Stimulated activated naive CD8-positive, alpha-beta T cell treated with anti-CD3 and anti-CD28 coated beads, Interleukin-15, amount 100 ng/mL, for 72 hours (primary cell): ENCODE results near the gene EHMT2.
A peak's percentile ranks its signal among the peaks of the same experiment; 100 is the strongest.

ENCODE experiments used
- ATAC-seq: fragments of 150-1000 bp; cut with Tn5 transposase; 2 replicates; pipeline ENCODE4 v1.10.0; 2021; ENCODE audit warnings: mild to moderate bottlenecking, moderate library complexity
- DNase-seq, 2 donors: peaks; one replicate each; pipeline ENCODE4 v3.0.0; 2021 to 2022
- H3K27ac Mint-ChIP-seq, 2 donors: one replicate each; pipeline ENCODE4 v1.8.0; 2022; ENCODE audit warnings: mild to moderate bottlenecking in 2 of 2, mixed read lengths in 2 of 2, moderate library complexity in 2 of 2
- H3K27me3 Mint-ChIP-seq: one replicate; pipeline ENCODE4 v1.8.0; 2022; ENCODE audit warnings: mixed read lengths
- H3K4me1 Mint-ChIP-seq: one replicate; pipeline ENCODE4 v1.8.0; 2022; ENCODE audit warnings: mild to moderate bottlenecking, mixed read lengths
- H3K4me3 Mint-ChIP-seq, 2 donors: one replicate each; pipeline ENCODE4 v1.8.0; 2022; ENCODE audit warnings: mild to moderate bottlenecking in 2 of 2, mixed read lengths in 2 of 2, moderate library complexity in 1 of 2
- H3K9me3 Mint-ChIP-seq, 2 donors: one replicate each; pipeline ENCODE4 v1.8.0; 2022; ENCODE audit warnings: mixed read lengths in 2 of 2

EHMT2 gene

DNA sequence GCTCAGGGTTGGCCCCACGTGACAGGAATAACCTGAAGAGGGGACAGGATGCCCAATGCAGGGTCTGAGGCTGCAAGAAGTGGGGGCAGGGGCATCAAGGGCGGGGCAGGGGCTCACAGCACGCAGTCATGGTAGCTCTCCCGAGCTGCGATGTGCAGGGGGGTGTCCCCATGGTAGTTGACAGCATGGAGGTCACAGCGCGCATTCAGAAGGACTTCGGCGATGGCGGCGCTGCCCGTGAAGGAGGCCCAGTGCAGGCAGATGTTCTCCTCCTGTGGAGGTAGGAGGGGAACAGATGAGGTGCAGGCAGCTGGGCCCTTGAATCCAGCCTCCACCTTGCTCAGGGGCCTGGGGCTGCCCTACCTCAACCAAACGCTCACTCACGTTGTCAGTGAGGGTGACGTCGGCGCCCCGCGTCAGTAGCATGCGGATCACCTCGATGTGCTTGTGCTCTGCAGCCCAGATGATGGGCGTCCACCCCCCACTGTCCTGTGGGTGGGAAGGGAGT, 12.9 kb downstream of the EHMT2 start:
- Mint-ChIP-seq H3K4me1 (no peaks in the 10 kb centered on the region), H3K9me3 (no peaks in the 10 kb centered on the region), H3K27ac (peak overlapping the region in 1 of 2 donors; percentile 36), H3K4me3 (no peak overlapping the region), H3K27me3 (no peaks in the 10 kb centered on the region)
- DNase-seq (no peak), ATAC-seq (no peak)

DNA sequence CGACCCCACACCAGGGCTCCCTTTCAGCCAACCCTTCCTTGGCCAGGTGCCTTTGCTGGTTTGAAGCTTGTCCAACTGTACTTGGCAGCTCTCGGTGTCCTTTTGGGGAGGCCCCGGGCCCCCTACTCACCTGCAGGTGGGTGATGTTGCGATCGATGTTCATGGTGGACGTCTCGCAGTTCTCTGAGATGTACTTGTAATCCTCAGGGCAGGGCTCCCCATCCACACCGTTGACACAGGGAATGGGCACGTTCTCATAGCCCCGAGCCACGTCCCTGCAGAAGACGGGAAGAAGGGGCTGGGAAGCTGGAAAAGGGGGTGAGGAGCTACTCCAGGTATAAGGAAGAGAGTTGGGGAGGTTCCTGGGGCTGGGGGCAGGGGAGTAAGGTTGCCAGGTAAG, 13.8 kb downstream of the EHMT2 start:
- Mint-ChIP-seq H3K9me3 (no peaks in the 10 kb centered on the region), H3K4me3 (no peak overlapping the region), H3K27ac (no peak overlapping the region), H3K4me1 (no peaks in the 10 kb centered on the region), H3K27me3 (no peaks in the 10 kb centered on the region)
- no peak for DNase-seq
- ATAC-seq, result no peak

DNA sequence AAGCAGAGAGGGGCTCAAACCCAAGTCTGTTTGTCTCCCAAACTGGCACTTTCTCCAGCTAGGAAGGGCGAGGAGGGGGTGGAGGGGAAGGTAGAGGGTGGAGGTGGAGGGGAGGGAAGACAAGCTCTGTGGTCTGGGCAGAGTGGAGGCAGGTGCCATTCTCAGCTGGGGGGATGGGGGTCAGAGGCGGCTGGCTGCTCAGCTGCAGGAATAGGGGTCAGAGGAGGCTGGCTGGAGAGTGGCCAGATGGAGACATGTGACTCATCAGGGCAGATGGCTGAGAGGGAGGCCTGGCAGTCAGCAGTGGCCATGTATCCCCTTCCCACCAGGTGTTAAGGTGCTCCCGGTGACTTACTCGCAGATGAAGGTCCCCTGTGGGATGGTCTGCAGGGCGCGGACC, 15.2 kb downstream of the EHMT2 start:
- H3K27me3 Mint-ChIP-seq, result no peaks in the 10 kb centered on the region
- ATAC-seq (no peak), DNase-seq (no peak)
- H3K27ac Mint-ChIP-seq, result peak overlapping the region in 1 of 2 donors; percentile 83
- no peaks in the 10 kb centered on the region for H3K4me1 Mint-ChIP-seq
- H3K9me3 Mint-ChIP-seq, result no peaks in the 10 kb centered on the region
- H3K4me3 Mint-ChIP-seq, result no peak overlapping the region

DNA sequence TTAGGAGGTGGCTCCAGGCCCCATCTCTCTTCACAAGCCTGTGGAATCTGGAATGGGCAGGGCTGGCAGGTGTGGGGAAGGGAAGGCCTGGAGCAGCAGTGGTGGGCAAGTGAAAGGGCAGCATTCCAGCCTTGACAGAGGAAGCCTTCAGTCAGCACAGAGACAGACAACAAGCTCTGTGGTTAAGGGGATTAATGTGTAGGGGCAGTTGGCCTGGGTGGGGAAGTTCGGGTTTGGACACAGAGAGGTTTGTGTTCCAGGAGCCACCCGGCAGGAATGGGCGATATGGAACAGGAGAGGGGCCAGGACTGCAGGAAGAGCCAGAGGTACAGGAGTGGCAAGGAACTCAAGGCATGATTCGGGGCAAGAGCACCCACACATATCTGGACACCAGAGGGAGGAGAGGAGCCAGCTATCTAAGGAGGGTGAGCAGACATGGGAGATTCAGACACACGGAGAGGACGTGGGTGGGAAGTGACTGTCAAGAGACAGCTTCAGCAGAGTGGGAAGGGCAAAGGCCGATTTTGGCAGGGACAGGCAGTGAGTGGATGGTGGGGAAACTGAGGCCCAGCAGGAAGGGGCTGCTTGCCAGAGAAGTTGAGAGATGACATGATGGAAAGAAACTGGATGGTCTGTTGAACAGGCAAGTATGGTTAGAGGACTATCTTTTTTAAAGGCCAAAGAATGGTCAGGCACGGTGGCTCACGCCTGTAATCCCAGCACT, 16.2 kb downstream of the EHMT2 start:
- Mint-ChIP-seq H3K4me1 (no peaks in the 10 kb centered on the region), H3K27me3 (no peaks in the 10 kb centered on the region), H3K4me3 (peak overlapping the region in 1 of 2 donors; percentile 2), H3K27ac (peak overlapping the region in 1 of 2 donors; percentile 6), H3K9me3 (no peaks in the 10 kb centered on the region)
- DNase-seq, result no peak
- no peak for ATAC-seq

DNA sequence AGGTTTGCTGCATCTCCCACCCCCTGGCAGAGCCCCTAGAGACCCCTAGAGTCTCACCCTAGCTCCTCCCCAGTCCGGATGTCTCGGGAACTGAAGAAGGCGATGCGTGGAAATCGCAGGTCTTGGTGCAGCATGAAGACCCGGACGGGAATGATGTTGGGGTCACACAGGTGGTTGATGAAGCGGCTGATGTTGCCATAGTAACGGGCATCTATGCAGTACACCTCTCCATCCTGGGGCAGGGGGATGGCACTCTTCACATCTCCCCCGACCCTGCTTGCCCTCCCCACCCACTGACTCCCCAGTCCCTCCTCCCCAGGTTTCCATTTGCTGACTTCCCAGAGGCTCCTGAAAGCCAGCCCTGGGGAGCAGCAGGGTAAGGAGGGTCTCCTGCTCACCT, 16.9 kb downstream of the EHMT2 start:
- DNase-seq, result no peak
- peaks cover 4% of the 10 kb centered on the region for H3K4me1 Mint-ChIP-seq

DNA sequence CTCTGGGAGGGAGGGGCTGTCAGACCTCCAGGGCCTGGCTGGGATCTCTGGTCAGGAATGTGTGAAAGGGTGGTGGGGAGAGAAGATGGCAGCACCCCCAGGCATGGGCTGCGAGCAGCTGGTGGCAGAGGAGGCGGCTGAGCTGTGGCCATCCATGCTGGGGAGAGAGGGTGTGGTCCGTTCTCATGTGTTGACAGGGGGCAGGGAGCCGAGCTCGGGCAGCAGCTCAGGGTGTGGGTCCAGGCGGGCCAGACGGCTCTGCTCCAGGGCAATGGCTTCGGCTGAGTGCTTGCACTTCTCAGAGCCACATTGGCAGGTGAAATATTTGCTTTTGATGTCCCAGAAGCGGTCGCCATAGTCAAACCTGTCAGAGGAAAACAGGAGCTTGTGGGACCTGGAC, 17.6 kb downstream of the EHMT2 start:
- DNase-seq, result no peak
- H3K27ac Mint-ChIP-seq, result peak overlapping the region in 1 of 2 donors; percentile 51

More for the DNA sequence above, 16.9 kb downstream of the EHMT2 start:
- Mint-ChIP-seq H3K27ac (no peak overlapping the region), H3K4me3 (no peak overlapping the region), H3K27me3 (no peaks in the 10 kb centered on the region), H3K9me3 (no peaks in the 10 kb centered on the region)
- ATAC-seq, result no peak

DNA sequence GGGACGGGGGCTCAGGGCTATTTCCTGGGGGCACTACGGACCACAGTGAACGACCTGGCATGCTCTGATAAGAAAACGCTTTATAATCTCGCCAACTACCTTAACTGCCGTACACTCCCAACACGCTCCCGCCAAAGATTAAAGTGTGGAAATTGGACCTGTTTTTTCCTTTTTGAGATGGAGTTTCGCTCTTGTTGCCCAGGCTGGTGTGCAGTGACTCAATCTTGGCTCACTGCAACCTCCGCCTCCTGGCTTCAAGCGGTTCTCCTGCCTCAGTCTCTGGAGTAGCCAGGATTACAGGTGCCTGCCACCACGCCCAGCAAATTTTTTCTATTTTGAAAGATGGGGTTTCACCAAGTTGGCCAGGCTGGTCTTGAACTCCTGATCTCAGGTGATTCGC, 18.4 kb downstream of the EHMT2 start:
- H3K27me3 Mint-ChIP-seq, result no peaks in the 10 kb centered on the region
- DNase-seq (no peak), ATAC-seq (no peak)
- H3K4me3 Mint-ChIP-seq, result no peak overlapping the region
- H3K9me3 Mint-ChIP-seq, result no peaks in the 10 kb centered on the region
- peaks cover 7% of the 10 kb centered on the region for H3K4me1 Mint-ChIP-seq
- peak overlapping the region in 1 of 2 donors; percentile 93 for H3K27ac Mint-ChIP-seq

More for the DNA sequence above, 17.6 kb downstream of the EHMT2 start:
- no peaks in the 10 kb centered on the region for H3K27me3 Mint-ChIP-seq
- no peak overlapping the region for H3K4me3 Mint-ChIP-seq
- ATAC-seq, result no peak
- H3K9me3 Mint-ChIP-seq, result no peaks in the 10 kb centered on the region
- H3K4me1 Mint-ChIP-seq, result peaks cover 7% of the 10 kb centered on the region

DNA sequence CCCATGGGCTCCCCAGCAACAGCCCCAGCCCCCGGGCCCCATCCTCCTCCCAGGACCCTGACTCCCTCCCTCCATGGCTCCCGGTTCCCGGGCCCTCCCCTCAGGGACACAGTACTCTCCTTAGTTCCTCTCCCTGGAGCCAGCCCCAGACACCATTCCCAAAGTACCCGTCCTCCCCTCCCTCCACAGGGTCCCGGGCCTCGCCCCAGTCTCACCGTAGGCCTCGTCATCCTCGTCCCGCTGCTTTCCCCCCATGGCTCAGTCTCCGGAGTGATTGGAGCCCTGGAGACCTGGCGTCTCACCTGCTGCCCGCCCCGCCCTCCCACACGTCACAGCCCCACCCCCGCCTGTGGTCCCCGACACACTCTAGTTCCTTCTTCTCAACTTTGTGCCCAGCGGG, 18.8 kb downstream of the EHMT2 start, which contains the start of gene SLC44A4:
TSS of gene SLC44A4 (minus strand) at position 272 of the 400 bp plus-strand sequence. CDS start at position 255, 17 bp downstream.
- DNase-seq (no peak), ATAC-seq (no peak)
- Mint-ChIP-seq H3K27ac (peak within 1 kb of the TSS; percentile 69 to 93), H3K9me3 (no peaks in the 10 kb centered on the region), H3K4me3 (no peak within 1 kb of the TSS), H3K4me1 (peaks cover 7% of the 10 kb centered on the region), H3K27me3 (no peaks in the 10 kb centered on the region)

DNA sequence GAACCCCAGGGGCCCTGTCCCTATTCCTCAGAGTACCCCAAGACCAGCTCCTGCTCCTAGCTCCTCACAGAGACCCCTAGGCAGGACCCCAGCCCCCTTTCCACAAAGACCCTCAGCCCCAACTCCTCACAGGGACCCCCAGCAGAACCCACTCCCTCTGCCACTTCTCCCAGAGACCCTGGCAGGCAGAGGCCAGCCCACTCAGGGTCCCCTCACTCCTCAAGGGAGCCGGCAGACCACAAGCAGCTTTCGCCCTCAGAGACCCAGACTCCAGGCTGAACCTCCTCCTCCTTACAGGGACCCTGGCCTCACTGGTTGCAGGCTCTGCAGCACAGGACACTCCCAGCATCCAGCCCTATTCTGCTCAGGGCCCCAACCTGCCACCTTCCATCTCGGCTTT, 19.3 kb downstream of the EHMT2 start:
- H3K9me3 Mint-ChIP-seq, result no peaks in the 10 kb centered on the region
- DNase-seq, result no peak
- H3K4me1 Mint-ChIP-seq, result peaks cover 7% of the 10 kb centered on the region
- H3K27me3 Mint-ChIP-seq, result no peaks in the 10 kb centered on the region
- peak overlapping the region; percentile 69 to 91 for H3K27ac Mint-ChIP-seq
- no peak overlapping the region for H3K4me3 Mint-ChIP-seq
- ATAC-seq, result peak; percentile 27

DNA sequence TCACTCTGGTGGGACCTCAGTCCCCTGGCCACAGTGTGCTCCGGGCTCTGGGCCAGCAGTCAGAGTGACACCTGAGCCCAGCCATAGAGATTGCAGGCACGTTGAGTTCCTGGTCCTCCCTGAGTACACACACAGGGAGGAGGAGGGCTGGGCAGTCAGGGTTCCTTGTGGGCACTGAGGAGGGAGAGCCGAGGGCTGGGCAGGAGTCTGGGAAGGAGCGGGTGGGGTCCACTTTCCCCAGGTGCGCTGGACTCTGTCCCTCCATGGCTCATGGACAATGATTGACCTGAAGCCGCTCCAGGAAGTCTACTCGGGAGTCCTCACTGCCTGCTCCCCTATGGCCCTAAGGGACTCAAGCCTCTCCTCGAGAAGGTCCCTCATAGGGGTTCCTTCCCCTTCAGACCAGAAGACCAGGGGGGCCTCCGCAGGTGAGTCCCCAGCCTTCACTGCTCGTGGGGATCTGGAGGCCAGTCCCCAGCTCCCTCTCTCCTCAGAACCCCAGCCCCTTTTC, 19.8 kb downstream of the EHMT2 start:
- H3K27ac Mint-ChIP-seq, result peak overlapping the region in 1 of 2 donors; percentile 69
- no peaks in the 10 kb centered on the region for H3K27me3 Mint-ChIP-seq
- ATAC-seq, result no peak
- H3K9me3 Mint-ChIP-seq, result no peaks in the 10 kb centered on the region
- no peak overlapping the region for H3K4me3 Mint-ChIP-seq
- no peak for DNase-seq
- peaks cover 7% of the 10 kb centered on the region for H3K4me1 Mint-ChIP-seq

DNA sequence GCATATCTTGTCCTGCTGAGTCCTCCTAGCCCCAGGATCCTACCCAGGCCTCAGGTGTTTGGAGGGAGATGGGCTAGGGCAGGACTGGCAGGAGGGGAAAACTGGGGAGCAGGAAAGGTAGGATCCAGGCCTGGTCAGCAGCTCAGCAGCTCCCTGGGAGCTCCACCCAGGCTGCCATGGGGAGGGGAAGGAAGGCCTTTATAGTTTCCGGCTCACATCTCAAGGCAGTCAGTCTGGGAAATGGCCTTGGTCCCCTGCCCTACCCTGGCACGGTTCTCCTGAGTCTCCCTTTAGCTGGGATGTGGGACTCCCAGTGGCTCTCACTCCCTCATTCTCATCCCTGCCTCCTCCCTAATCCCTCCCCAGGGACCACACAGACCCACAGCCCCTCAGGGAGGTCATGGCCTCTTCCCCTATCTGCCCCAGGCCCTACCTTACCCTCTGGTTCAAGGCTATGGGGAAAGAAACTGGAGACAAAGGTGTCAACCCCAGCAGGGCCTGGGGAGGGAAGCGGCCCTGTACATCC, 20.3 kb downstream of the EHMT2 start:
- H3K9me3 Mint-ChIP-seq, result no peaks in the 10 kb centered on the region
- ATAC-seq, result no peak
- peaks cover 1% of the 10 kb centered on the region for H3K27me3 Mint-ChIP-seq
- peak overlapping the region in 1 of 2 donors; percentile 83 for H3K27ac Mint-ChIP-seq
- H3K4me1 Mint-ChIP-seq, result peaks cover 7% of the 10 kb centered on the region
- no peak for DNase-seq
- H3K4me3 Mint-ChIP-seq, result no peak overlapping the region

DNA sequence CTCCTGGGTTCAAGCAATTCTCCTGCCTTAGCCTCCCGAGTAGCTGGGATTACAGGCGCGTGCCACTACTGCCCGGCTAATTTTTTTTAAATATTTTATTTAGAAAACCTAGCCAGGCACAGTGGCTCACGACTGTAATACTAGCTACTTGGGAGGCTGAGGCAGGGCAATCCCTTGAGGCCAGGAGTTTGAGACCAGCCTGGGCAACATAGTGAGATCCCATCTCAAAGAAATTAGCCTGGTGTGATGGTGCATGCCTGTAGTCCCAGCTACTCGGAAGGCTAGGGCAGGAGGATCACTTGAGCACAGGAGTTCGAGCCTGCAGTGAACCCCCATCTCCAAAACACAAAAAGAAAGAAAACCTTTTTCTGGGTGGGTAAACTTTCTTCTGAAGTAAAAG, 21.1 kb downstream of the EHMT2 start:
- Mint-ChIP-seq H3K27me3 (peaks cover 8% of the 10 kb centered on the region), H3K27ac (no peak overlapping the region), H3K4me3 (no peak overlapping the region), H3K9me3 (no peaks in the 10 kb centered on the region), H3K4me1 (peaks cover 7% of the 10 kb centered on the region)
- no peak for ATAC-seq
- DNase-seq, result no peak

DNA sequence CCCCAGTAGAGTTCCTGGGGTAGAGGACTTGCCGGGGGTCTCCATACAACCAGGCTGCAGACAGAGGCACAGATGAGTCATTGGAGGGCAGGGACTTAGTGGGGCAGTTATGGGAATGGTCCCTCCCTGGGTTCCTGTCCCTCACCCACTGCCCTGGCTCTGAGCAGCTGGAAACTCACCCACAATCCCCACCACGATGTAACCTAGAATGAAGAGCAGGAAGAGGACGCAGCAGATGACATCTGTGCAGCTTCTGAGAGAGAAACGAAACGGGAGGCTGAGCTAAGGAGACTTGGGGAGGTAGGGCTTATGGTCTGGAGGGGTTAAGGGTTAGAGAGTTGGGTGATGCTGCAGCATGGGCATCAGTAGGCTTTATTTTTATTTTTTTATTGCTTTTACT, 21.6 kb downstream of the EHMT2 start:
- DNase-seq, result no peak
- peaks cover 7% of the 10 kb centered on the region for H3K4me1 Mint-ChIP-seq
- no peak overlapping the region for H3K4me3 Mint-ChIP-seq
- H3K27ac Mint-ChIP-seq, result no peak overlapping the region
- no peak for ATAC-seq
- no peaks in the 10 kb centered on the region for H3K9me3 Mint-ChIP-seq
- peaks cover 8% of the 10 kb centered on the region for H3K27me3 Mint-ChIP-seq

DNA sequence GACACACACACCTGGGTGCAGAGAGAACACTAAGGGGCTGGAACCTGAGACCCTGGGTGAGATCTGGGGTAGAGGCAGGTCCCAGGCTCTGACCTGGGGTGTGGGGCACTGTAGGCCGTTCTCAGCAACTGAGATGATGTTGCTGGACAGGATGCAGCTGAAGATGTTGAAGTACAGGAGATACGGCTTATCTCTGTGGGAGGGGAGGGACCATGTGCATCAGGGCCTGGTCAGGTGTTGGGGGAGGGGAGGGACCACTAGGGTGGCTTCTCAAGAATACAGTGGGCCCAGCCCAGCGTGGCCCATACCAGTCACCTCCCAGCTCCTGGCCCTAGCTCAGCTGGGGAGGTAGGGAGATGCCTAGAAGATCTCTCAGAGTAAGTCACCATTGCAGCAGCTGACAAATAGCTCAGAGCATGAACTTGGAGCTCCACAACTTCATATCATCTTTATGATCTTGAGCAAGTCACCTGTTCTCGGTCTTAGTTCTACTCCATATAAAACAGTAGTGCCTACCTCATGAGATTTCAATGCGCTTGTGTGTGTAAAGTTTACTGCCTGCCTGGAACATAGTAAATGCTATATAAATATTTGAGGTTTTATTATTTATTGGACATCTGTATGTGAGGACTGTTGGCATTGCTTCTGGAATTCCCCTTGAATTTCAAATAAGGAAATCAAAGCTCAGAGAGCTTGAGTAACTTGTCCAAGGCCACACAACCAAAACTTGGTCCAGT, 22.5 kb downstream of the EHMT2 start:
- DNase-seq (no peak), ATAC-seq (no peak)
- H3K9me3 Mint-ChIP-seq, result no peaks in the 10 kb centered on the region
- peaks cover 8% of the 10 kb centered on the region for H3K27me3 Mint-ChIP-seq
- H3K4me1 Mint-ChIP-seq, result peaks cover 7% of the 10 kb centered on the region
- no peak overlapping the region for H3K27ac Mint-ChIP-seq
- no peak overlapping the region for H3K4me3 Mint-ChIP-seq

DNA sequence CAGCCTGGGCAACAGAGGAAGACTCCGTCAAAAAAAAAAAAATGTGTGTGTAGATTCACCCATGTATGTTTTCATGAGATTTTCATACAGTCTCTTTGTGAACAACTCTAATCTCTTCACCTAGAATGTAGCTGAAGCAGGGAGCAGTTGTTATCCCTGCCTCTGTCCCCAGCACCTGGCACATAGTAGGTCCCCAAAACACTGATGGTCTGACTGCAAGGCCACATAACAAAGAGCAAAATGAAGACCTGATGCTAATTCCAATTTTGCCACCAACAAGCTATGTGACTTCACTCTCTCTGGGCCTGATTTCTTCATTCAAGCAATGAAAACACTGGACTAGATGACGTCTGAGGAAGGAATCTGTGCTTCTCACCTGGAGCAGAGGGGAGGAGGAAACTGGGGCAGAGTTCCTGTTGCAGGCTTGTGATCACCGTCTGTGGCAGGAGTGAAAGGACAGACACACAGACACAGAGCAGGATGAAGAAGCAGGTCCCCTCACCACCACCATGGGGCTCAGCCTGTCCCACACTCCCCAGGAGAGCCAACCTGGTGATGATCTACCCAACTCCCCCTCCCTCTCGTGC, 23.3 kb downstream of the EHMT2 start:
- Mint-ChIP-seq H3K27me3 (peaks cover 8% of the 10 kb centered on the region), H3K9me3 (no peaks in the 10 kb centered on the region), H3K4me1 (peaks cover 7% of the 10 kb centered on the region), H3K4me3 (no peak overlapping the region), H3K27ac (no peak overlapping the region)
- ATAC-seq (no peak), DNase-seq (no peak)
